ENCODE measurements around the gene NAV2.

- TF ChIP-seq CTCF (IDR thresholded peaks at IDR 0.05 in 8 of 11, conservative IDR thresholded peaks at IDR 0.05 in 3 of 11) (no peak), POLR2A (IDR thresholded peaks at IDR 0.05) (no peak)
Measured at GRCh38 chr11:19862091-19862490, 149.5 kb downstream of the NAV2 start.
